HEK293T (cell line): ENCODE measurements around the gene SLC25A13.

Source experiments
- ELF4 ChIP-seq: fragments of 450-650 bp; IDR thresholded peaks from 2 replicates; pipeline ENCODE4 v1.6.1; 2017; ENCODE audit warnings: antibody characterized with exemption
- FOXK2 ChIP-seq: fragments of 450-650 bp; IDR thresholded peaks from 2 replicates; pipeline ENCODE4 v1.6.1; 2016; ENCODE audit warnings: mild to moderate bottlenecking
- FOXM1 ChIP-seq: fragments of 450-650 bp; IDR thresholded peaks from 2 replicates; pipeline ENCODE4 v1.6.1; 2017; ENCODE audit warnings: mild to moderate bottlenecking, borderline replicate concordance
- HDGF ChIP-seq: fragments of 450-650 bp; IDR thresholded peaks from 2 replicates; pipeline ENCODE4 v1.6.1; 2017; ENCODE audit warnings: antibody characterized with exemption, borderline replicate concordance
- L3MBTL2 ChIP-seq: fragments of 450-650 bp; conservative IDR thresholded peaks from 2 replicates; pipeline ENCODE4 v1.6.1; 2016; ENCODE audit warnings: mild to moderate bottlenecking
- SP1 ChIP-seq: fragments of 450-650 bp; IDR thresholded peaks from 2 replicates; pipeline ENCODE4 v1.6.1; 2017

- no peak for TF ChIP-seq HDGF
- TF ChIP-seq FOXK2: no peak
- no peak for TF ChIP-seq L3MBTL2
- no peak for TF ChIP-seq FOXM1
- TF ChIP-seq SP1: no peak
- no peak for TF ChIP-seq ELF4
Observed at GRCh38 chr7:96243241-96243640, 78.7 kb downstream of the SLC25A13 start.
